OCI-LY7 (cell line): Measurements from ENCODE around the gene SRGAP2C. TPM values are rescaled to one million over a fixed set of nuclear protein-coding genes. Genes with fewer than 3 reads are reported as not detected.
"Not testable (repeated sequence)": the region's sequence is repeated elsewhere in the genome, so short reads cannot be mapped to it uniquely, and the experiment has no call there.

Experiments
- BruUV-seq: library from RNA; stranded (reverse); fragments of 400-500 nt; replicated peaks from 2 replicates; lab custom pipeline; 2021; lab: Mats Ljungman, UMichigan
- CTCF ChIA-PET: fragments of 300-600 bp; sonication (Branson Sonifier 250); formaldehyde crosslinking; loops from one replicate; lab custom pipeline; 2022; ENCODE audit warnings: antibody characterized with exemption; ENCODE audit not compliant: unreplicated experiment; lab: Charles Lee
- POLR2A ChIA-PET: fragments of 300-600 bp; sonication (Branson Sonifier 250); formaldehyde crosslinking; loops from one replicate; lab custom pipeline; 2022; ENCODE audit warnings: antibody characterized with exemption; lab: Charles Lee
- DNase-seq: peaks from one replicate; pipeline ENCODE4 v3.0.0-alpha.2; 2015; ENCODE audit warnings: low spot score
- H2AFZ ChIP-seq: fragments of 200-600 bp; sonication (generic), shearing (Covaris generic); 2 replicates; pipeline ENCODE4 v1.6.1; 2014; ENCODE audit warnings: mild to moderate bottlenecking, antibody characterized with exemption, low read length, moderate library complexity
- H3K27ac ChIP-seq: fragments of 200-600 bp; sonication (generic); 2 replicates; pipeline ENCODE4 v1.5.1; 2014; ENCODE audit warnings: mixed run types, low read depth, mild to moderate bottlenecking, moderate library complexity, low read length, inconsistent platforms; ENCODE audit not compliant: poor library complexity, severe bottlenecking
- H3K36me3 ChIP-seq: fragments of 200-600 bp; sonication (generic); 2 replicates; pipeline ENCODE4 v1.6.1; 2014; ENCODE audit warnings: mild to moderate bottlenecking, antibody characterized with exemption, low read length, moderate library complexity, mixed read lengths; ENCODE audit not compliant: insufficient read depth
- H3K4me1 ChIP-seq: fragments of 200-600 bp; sonication (generic); 2 replicates; pipeline ENCODE4 v1.5.1; 2014; ENCODE audit warnings: mild to moderate bottlenecking, low read length; ENCODE audit not compliant: insufficient read depth, poor library complexity, severe bottlenecking
- H3K4me2 ChIP-seq: fragments of 200-600 bp; sonication (generic); 2 replicates; pipeline ENCODE4 v1.6.1; 2014; ENCODE audit warnings: mild to moderate bottlenecking, low read length
- H3K4me3 ChIP-seq: fragments of 200-600 bp; sonication (generic); 2 replicates; pipeline ENCODE4 v1.5.1; 2014; ENCODE audit warnings: mild to moderate bottlenecking, low read depth, low read length; ENCODE audit not compliant: poor library complexity, severe bottlenecking
- H3K79me2 ChIP-seq: fragments of 200-600 bp; sonication (generic); 2 replicates; pipeline ENCODE4 v1.6.1; 2016; ENCODE audit warnings: low read depth, mild to moderate bottlenecking, low read length, moderate library complexity, mixed read lengths; ENCODE audit not compliant: insufficient read depth
- H3K9me2 ChIP-seq: fragments of 200-600 bp; sonication (generic); 2 replicates; pipeline ENCODE4 v1.6.1; 2016; ENCODE audit warnings: mild to moderate bottlenecking, low read length, mixed read lengths; ENCODE audit not compliant: insufficient read depth
- H3K9me3 ChIP-seq: fragments of 200-600 bp; sonication (generic); 2 replicates; pipeline ENCODE4 v1.6.1; 2014; ENCODE audit warnings: mild to moderate bottlenecking, mixed run types, low read length, mixed read lengths
- H4K20me1 ChIP-seq: fragments of 200-600 bp; sonication (generic); 2 replicates; pipeline ENCODE4 v1.6.1; 2014; ENCODE audit warnings: mild to moderate bottlenecking, antibody characterized with exemption, low read length, moderate library complexity, mixed read lengths; ENCODE audit not compliant: insufficient read depth
- intact Hi-C: fragments of 100-400 bp; cut with micrococcal nuclease; formaldehyde crosslinking; loops from one replicate; pipeline ENCODE4 v1.10.0; 2022; ENCODE audit not compliant: unreplicated experiment
- total RNA-seq, 2 experiments: library from RNA; depleted of rRNA in 1 of 2; stranded (reverse); fragments of >200 nt in 1 of 2; shearing (Covaris generic) in 1 of 2; gene quantifications; 2 replicates each; pipeline ENCODE4 v1.2.3, GENCODE V29; 2014 to 2022

SRGAP2C gene
- total RNA-seq, 2 experiments from 2014 or later: 6.8 to 30.7 TPM

GRCh38 chr1:121397101-121397500 lies 212.3 kb downstream of the SRGAP2C start:
- BruUV-seq, H3K36me3 ChIP-seq, DNase-seq, POLR2A ChIA-PET, intact Hi-C loops, CTCF ChIA-PET, H3K4me1 ChIP-seq, H2AFZ ChIP-seq, H4K20me1 ChIP-seq, H3K9me3 ChIP-seq, H3K27ac ChIP-seq, H3K79me2 ChIP-seq, H3K9me2 ChIP-seq: not testable (repeated sequence)
- H3K4me2 ChIP-seq: peak overlapping the region; percentile 65
- H3K4me3 ChIP-seq: peak overlapping the region; percentile 73

- DNase-seq, H3K79me2 ChIP-seq, CTCF ChIA-PET, H4K20me1 ChIP-seq, H2AFZ ChIP-seq, intact Hi-C loops, H3K4me1 ChIP-seq, BruUV-seq, H3K27ac ChIP-seq, H3K36me3 ChIP-seq, H3K9me3 ChIP-seq, H3K4me2 ChIP-seq, H3K4me3 ChIP-seq, H3K9me2 ChIP-seq, POLR2A ChIA-PET: not testable (repeated sequence)
These were observed 214.4 kb downstream of the SRGAP2C start for GRCh38 chr1:121399193-121399592.

- DNase-seq, H2AFZ ChIP-seq, H3K9me2 ChIP-seq, H3K9me3 ChIP-seq, intact Hi-C loops, H3K4me3 ChIP-seq, BruUV-seq, H3K27ac ChIP-seq, H3K4me1 ChIP-seq, H3K4me2 ChIP-seq, H4K20me1 ChIP-seq, CTCF ChIA-PET, H3K36me3 ChIP-seq, H3K79me2 ChIP-seq, POLR2A ChIA-PET: not testable (repeated sequence)
These were observed 215.3 kb downstream of the SRGAP2C start for GRCh38 chr1:121400108-121400507.

- H4K20me1 ChIP-seq, H3K79me2 ChIP-seq, BruUV-seq, H3K9me3 ChIP-seq, H2AFZ ChIP-seq, POLR2A ChIA-PET, H3K4me1 ChIP-seq, H3K4me2 ChIP-seq, CTCF ChIA-PET, H3K36me3 ChIP-seq, H3K9me2 ChIP-seq, H3K27ac ChIP-seq, intact Hi-C loops, H3K4me3 ChIP-seq, DNase-seq: not testable (repeated sequence)
These were observed 216.0 kb downstream of the SRGAP2C start for GRCh38 chr1:121400541-121401310.

GRCh38 chr1:121401375-121401955 lies 216.7 kb downstream of the SRGAP2C start:
- CTCF ChIA-PET, H3K27ac ChIP-seq, BruUV-seq, H3K9me2 ChIP-seq, H3K4me1 ChIP-seq, H3K4me3 ChIP-seq, H2AFZ ChIP-seq, H4K20me1 ChIP-seq, H3K9me3 ChIP-seq, POLR2A ChIA-PET, H3K4me2 ChIP-seq, DNase-seq, H3K79me2 ChIP-seq, intact Hi-C loops, H3K36me3 ChIP-seq: not testable (repeated sequence)

GRCh38 chr1:121403254-121403653 lies 218.5 kb downstream of the SRGAP2C start:
- POLR2A ChIA-PET, H2AFZ ChIP-seq, H3K4me1 ChIP-seq, CTCF ChIA-PET, H3K9me2 ChIP-seq, DNase-seq, H3K79me2 ChIP-seq, H3K4me3 ChIP-seq, H3K27ac ChIP-seq, H3K36me3 ChIP-seq, H3K4me2 ChIP-seq, H4K20me1 ChIP-seq, BruUV-seq, H3K9me3 ChIP-seq, intact Hi-C loops: not testable (repeated sequence)
